Stimulated activated CD4-positive, alpha-beta T cell treated with anti-CD3 and anti-CD28 coated beads, Interleukin-15, amount 100 ng/mL, for 1 hour (primary cell): Measurements from ENCODE around the gene MRPL49.

ENCODE experiments used
- DNase-seq, 2 donors: peaks; one replicate each; pipeline ENCODE4 v3.0.0-alpha.2; 2020; ENCODE audit warnings: low read depth in 1 of 2, low spot score in 1 of 2

Gene MRPL49

GRCh38 chr11:65102142-65103095 lies 19.7 kb upstream of the MRPL49 start:
- no peak for DNase-seq

GRCh38 chr11:65103476-65103875 lies 18.6 kb upstream of the MRPL49 start:
- no peak for DNase-seq

GRCh38 chr11:65104628-65105027 lies 17.5 kb upstream of the MRPL49 start:
- no peak for DNase-seq

- no peak for DNase-seq
These were observed 15.0 kb upstream of the MRPL49 start for GRCh38 chr11:65107078-65107477.

GRCh38 chr11:65107751-65108468 lies 14.2 kb upstream of the MRPL49 start:
- DNase-seq = no peak

DNA sequence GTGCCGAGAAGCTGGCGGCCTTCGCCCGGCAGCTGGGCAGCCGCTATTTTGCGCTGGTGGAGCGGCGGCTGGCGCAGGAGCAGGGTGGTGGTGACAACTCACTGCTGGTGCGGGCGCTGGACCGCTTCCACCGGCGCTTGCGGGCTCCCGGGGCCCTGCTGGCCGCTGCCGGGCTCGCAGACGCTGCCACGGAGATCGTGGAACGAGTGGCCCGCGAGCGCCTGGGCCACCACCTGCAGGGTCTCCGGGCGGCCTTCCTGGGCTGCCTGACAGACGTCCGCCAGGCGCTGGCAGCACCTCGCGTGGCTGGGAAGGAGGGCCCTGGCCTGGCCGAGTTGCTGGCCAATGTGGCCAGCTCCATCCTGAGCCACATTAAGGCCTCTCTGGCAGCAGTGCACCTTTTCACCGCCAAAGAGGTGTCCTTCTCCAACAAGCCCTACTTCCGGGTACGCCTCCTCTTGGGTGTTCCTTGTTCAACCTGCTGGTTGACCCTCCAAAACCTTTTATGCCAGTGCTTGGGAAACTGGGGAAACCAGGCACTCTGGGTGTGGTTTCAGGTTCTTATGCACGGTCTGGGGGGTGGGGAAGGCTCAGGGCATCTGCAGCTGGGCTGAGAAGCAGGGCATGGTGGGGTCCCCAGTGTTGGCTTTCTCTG lies 13.5 kb upstream of the MRPL49 start:
- DNase-seq = no peak

GRCh38 chr11:65109231-65110198 lies 12.6 kb upstream of the MRPL49 start:
- DNase-seq = no peak

- DNase-seq = peak; percentile 92 to 95
These were observed 11.7 kb upstream of the MRPL49 start for GRCh38 chr11:65110354-65110861.

- no peak for DNase-seq
These were observed 10.9 kb upstream of the MRPL49 start for GRCh38 chr11:65111159-65111743.

- peak; percentile 87 to 90 for DNase-seq
These were observed 10.2 kb upstream of the MRPL49 start, which contains the start of gene TM7SF2 for GRCh38 chr11:65111744-65112545. Gene TM7SF2 (plus strand): TSS chr11:65111872. CDS start chr11:65112016, 144 bp downstream.

DNA sequence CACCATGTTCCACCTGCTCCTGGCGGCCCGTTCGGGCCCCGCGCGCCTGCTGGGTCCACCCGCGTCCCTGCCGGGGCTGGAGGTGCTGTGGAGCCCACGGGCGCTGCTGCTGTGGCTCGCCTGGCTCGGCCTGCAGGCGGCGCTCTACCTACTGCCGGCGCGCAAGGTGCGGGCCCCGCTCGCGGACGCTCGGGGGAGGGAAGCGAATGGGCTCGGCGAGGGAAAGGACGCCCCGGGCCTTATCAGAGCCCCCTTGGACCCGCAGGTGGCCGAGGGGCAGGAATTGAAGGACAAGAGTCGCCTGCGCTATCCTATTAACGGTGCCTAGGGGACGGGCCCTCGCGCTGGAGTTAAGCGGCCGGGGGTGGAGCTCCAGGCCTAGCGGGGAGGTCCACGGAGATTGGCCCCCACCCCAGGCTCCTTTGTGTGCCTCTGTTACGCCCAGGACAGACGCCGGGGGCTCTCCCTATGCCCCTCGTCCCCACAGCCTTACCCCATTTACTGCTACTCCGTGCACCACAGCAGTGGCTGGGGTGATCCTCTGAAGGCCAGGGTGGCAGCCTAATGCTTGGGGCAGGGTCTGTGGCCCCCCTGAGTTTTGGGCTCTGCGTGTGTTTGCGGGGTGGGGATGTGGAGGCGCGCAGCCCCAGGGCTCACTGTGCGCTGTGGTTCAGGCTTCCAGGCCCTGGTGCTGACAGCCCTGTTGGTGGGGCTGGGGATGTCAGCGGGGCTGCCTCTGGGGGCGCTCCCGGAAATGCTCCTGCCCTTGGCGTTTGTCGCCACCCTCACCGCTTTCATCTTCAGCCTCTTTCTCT lies 9.4 kb upstream of the MRPL49 start:
- DNase-seq = peak; percentile 60 to 65

DNA sequence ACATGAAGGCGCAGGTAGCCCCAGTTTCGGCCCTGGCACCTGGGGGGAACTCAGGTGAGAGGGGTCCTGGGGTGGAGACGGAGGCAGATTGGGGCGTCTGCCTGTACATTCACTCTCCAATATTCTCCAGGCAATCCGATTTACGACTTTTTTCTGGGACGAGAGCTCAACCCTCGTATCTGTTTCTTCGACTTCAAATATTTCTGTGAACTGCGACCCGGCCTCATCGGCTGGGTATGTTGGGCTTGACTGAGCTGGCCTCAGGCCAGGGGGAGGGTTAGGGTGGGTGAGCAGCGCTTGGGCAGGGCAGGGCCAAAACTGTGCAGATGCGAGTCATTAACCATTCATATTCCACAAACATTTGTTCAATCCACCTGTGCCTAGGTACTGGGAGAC lies 8.8 kb upstream of the MRPL49 start:
- no peak for DNase-seq

DNA sequence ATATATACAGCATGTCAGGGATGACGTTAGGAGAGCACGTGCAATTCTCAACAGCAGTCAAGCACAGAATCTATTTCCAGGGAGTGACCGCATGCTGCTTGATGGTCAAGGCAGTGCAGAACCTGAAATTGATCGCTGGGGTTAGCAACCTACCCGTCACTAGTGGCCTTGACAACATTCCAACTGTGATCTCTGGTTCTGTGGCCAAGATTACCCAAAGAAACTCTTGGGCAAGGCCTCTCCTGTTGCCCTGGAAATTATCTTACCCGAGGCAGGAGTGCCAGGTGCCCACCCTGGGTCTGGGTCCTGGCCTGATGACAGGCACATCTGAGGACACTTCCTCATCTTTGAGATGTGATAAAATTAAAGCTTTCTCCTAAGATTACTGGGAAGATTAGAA lies 8.3 kb upstream of the MRPL49 start:
- no peak for DNase-seq

- DNase-seq = no peak
These were observed 7.5 kb upstream of the MRPL49 start for GRCh38 chr11:65114538-65115171.

DNA sequence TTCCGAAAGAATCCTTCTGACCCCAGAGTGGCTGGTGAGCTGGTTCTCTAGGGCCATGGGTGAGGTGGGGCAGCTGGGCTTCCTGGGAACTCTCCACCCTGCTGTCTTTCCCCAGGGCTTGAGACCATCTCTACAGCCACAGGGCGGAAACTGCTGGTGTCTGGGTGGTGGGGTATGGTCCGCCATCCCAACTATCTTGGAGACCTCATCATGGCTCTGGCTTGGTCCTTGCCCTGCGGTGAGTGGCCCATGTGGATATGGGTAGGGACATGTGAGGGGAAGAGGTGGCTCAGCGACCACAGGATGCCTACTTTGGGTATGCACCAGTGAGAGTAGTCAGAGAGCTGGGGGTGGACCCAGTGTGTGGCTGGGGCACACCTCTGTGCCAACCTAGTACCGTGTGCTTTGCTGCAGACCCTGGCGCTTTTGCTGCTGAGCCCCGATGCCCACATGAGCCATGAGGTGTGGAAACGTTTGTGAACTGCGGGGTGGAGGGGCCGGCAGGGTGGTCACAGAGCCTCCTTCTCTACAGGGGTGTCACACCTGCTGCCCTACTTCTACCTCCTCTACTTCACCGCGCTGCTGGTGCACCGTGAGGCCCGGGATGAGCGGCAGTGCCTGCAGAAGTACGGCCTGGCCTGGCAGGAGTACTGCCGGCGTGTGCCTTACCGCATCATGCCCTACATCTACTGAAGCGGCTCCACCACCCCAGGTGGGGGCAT lies 6.6 kb upstream of the MRPL49 start:
- DNase-seq = no peak

DNA sequence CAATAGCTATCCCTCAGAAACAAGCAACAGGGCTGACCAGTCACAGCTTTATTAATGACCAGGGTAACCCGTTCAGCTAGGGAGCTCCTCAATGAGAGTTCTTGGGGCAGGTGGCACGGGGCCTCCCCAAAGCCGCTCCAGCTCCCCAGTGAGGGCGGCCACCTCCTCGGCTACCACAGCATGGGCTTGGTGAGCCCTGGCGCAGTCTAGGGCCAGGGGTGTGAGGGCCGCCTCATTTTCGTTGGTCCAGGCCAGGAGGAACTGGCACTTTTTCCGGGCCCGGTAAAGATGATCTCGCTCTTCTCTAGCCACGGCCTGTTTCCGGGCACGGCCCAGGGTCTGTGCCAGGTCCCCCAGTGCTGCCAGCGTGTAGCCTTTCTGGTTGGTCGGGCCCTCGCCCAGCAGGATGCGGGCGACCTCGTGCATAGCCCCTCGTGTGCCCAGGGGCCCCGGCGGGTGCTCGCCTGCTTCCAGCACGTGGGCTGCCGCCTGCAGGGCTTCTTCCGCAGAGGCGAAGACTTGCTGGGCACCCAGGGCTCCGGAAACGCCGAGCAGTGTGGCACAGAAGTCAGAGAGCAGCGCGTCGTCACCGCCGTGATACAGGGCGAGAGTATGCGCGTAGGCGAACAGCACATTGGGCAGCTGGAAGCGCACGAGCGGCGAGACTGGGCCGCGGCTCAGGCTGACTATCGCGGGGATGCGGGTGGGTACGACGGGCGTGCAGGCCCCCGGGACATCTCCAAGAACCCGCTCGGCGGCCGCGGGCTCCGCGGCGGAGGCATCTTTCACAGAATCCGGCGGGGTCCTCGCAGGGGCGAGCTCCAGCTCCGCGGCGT lies 5.5 kb upstream of the MRPL49 start:
- DNase-seq = peak in 1 of 2 donors; percentile 45
